ENCODE results near the gene KLK1.
A peak's percentile ranks its signal among the peaks of the same experiment; 100 is the strongest.

DNA sequence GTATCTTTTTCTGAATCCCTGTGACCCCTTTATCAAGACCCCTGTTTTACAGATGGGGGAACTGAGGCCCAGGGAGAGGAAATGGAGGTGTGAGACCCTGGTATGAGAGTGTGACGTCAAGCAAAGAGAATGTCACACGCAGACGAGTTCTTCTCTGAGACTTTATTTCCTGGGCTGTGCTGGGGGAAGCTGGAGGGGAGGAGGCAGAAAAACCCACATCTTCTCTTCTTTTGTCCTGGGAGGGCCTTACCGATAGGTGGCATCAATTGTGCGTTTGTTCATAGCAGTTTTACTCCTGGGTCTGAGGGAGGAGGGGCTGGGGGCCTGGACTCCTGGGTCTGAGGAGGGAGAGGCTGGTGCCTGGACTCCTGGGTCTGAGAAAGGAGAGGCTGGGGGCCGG lies 14.7 kb upstream of the KLK1 start:
- TF ChIP-seq, protein P1, sequence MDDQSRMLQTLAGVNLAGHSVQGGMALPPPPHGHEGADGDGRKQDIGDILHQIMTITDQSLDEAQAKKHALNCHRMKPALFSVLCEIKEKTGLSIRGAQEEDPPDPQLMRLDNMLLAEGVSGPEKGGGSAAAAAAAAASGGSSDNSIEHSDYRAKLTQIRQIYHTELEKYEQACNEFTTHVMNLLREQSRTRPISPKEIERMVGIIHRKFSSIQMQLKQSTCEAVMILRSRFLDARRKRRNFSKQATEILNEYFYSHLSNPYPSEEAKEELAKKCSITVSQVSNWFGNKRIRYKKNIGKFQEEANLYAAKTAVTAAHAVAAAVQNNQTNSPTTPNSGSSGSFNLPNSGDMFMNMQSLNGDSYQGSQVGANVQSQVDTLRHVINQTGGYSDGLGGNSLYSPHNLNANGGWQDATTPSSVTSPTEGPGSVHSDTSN (IDR thresholded peaks at IDR 0.05): no peak
- TF ChIP-seq RAD21 (IDR thresholded peaks at IDR 0.05; ENCODE audit: low read length): peak; percentile 22; the same call in 1 of the 2 replicates
